H1 (cell line): ENCODE results near the gene DNAAF3. TPM values are rescaled to one million over a fixed set of nuclear protein-coding genes. Genes with fewer than 3 reads are reported as not detected.

Experiments
- BACH1 ChIP-seq: IDR thresholded peaks from 2 replicates; pipeline ENCODE4 v1.6.1; 2012; ENCODE audit warnings: low read length, improper control_type of control experiment
- BCL11A ChIP-seq, 2 experiments: IDR thresholded peaks; one replicate each; pipeline ENCODE4 v1.6.1; 2011; ENCODE audit warnings: low read depth in 2 of 2, low read length in 2 of 2, mild to moderate bottlenecking in 2 of 2
- CHD7 ChIP-seq: fragments of 300-600 bp; sonication (generic); IDR thresholded peaks from 2 replicates; pipeline ENCODE4 v1.7.1; 2012; ENCODE audit warnings: low read length, moderate library complexity, mild to moderate bottlenecking, inconsistent platforms; ENCODE audit not compliant: insufficient replicate concordance
- KDM4A ChIP-seq: IDR thresholded peaks from one replicate; pipeline ENCODE4 v1.7.1; 2012; ENCODE audit warnings: low read depth, mild to moderate bottlenecking, moderate library complexity, low read length, inconsistent platforms; ENCODE audit not compliant: severe bottlenecking
- POU5F1 ChIP-seq: IDR thresholded peaks from 2 replicates; pipeline ENCODE4 v1.6.1; 2011; ENCODE audit warnings: low read depth, mild to moderate bottlenecking, low read length, moderate library complexity
- polyA plus RNA-seq, 7 experiments: library from polyadenylated mRNA; depleted of rRNA in 3 of 7; stranded (reverse) in 5 of 7; unstranded in 2 of 7; fragments of >200 nt in 5 of 7; fragments of 200-250 nt in 2 of 7; gene quantifications; 1 replicate in 5 of 7; 2 replicates in 1 of 7; 4 replicates in 1 of 7; pipeline versions ENCODE4 v1.2.1 to v1.2.3, GENCODE V29; 2011 to 2013; ENCODE audit warnings: missing spikeins in 2 of 7, mixed read lengths in 2 of 7
- total RNA-seq: library from RNA; stranded (reverse); fragmentation: NEBNext Ultra II Directional; extraction: Animal tissue kit (Norgen Biotek cat#: 25700); gene quantifications from 2 replicates; pipeline ENCODE4 v1.2.1, GENCODE V29; 2021
- TF ChIP-seq, protein P1 (sequence below): IDR thresholded peaks from 2 replicates; pipeline ENCODE4 v1.6.1; 2011; ENCODE audit warnings: low read length, improper control_type of control experiment

The DNAAF3 gene
- total and polyA plus RNA-seq, 2 of the 8 experiments (the other 6 are each of a cell fraction or from before 2014, with no cell fraction given) = 5.4 to 8.0 TPM

DNA sequence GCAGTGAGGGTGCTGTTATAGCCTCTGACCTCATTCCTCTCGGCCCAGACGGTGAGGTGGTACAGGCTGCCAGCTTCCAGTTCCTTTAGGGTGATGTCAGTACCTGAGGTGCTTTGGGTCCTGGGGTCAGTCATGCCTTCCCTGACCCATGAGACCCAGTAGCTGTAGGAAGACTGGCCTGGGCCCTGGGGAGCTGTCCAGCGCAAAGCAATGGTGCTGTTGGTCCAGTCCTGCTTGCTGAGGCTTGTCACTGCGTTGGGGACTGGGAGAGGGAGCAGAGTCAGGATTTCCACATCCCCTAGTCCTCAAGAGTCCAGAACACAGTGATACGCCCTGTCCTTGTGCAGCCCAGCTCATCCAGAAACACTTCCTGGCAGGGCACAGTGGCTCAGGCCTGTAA is 32.2 kb upstream of the DNAAF3 start (continued):
- TF ChIP-seq CHD7 (no peak), BACH1 (no peak), KDM4A (no peak), POU5F1 (no peak), BCL11A (IDR thresholded peaks at IDR 0.05; ENCODE audit: low read depth in 2 of 2, low read length in 2 of 2) (no peak)
- TF ChIP-seq, protein P1, sequence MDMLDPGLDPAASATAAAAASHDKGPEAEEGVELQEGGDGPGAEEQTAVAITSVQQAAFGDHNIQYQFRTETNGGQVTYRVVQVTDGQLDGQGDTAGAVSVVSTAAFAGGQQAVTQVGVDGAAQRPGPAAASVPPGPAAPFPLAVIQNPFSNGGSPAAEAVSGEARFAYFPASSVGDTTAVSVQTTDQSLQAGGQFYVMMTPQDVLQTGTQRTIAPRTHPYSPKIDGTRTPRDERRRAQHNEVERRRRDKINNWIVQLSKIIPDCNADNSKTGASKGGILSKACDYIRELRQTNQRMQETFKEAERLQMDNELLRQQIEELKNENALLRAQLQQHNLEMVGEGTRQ = no peak
- TF ChIP-seq, all 59 proteins: peak for 0
